Spleen (tissue), 11 donors: ENCODE measurements around the gene PM20D2. TPM values are rescaled to one million over a fixed set of nuclear protein-coding genes. Genes with fewer than 3 reads are reported as not detected.

ENCODE experiments used
- DNase-seq: peaks from one replicate; pipeline ENCODE4 v3.0.0-alpha.2; 2020
- H3K27ac ChIP-seq, 8 donors: fragments of 200-600 bp; sonication (generic) in 7 of 8; 1 replicate in 4 of 8; 2 replicates in 4 of 8; pipeline versions ENCODE4 v1.5.0 to v1.8.0; 2016 to 2021; ENCODE audit warnings: inconsistent platforms in 4 of 8, mild to moderate bottlenecking in 4 of 8, moderate library complexity in 1 of 8
- H3K27me3 ChIP-seq, 7 donors: fragments of 200-600 bp; sonication (generic) in 6 of 7; replicated peaks in 1 of 7; 1 replicate in 4 of 7; 2 replicates in 3 of 7; pipeline versions ENCODE4 v1.5.0 to v1.8.0; 2016 to 2021; ENCODE audit warnings: inconsistent platforms in 3 of 7, mild to moderate bottlenecking in 1 of 7
- H3K36me3 ChIP-seq, 6 donors: fragments of 200-600 bp; sonication (generic) in 5 of 6; 1 replicate in 4 of 6; 2 replicates in 2 of 6; pipeline versions ENCODE4 v1.5.0 to v1.8.0; 2016 to 2021; ENCODE audit warnings: inconsistent platforms in 2 of 6
- H3K4me1 ChIP-seq, 6 donors: fragments of 200-600 bp; sonication (generic) in 5 of 6; 1 replicate in 3 of 6; 2 replicates in 3 of 6; pipeline versions ENCODE4 v1.5.0 to v1.8.0; 2016 to 2021; ENCODE audit warnings: inconsistent platforms in 3 of 6
- H3K4me3 ChIP-seq, 8 donors: fragments of 200-600 bp; sonication (generic) in 7 of 8; 1 replicate in 4 of 8; 2 replicates in 4 of 8; pipeline versions ENCODE4 v1.5.0 to v1.8.0; 2016 to 2021; ENCODE audit warnings: inconsistent platforms in 4 of 8, mild to moderate bottlenecking in 4 of 8, moderate library complexity in 2 of 8
- H3K9me3 ChIP-seq, 8 donors: fragments of 200-600 bp; sonication (generic) in 7 of 8; 1 replicate in 4 of 8; 2 replicates in 4 of 8; pipeline versions ENCODE4 v1.5.0 to v1.8.0; 2016 to 2021; ENCODE audit warnings: inconsistent platforms in 4 of 8
- CTCF ChIP-seq, 11 experiments: fragments of 200-600 bp in 7 of 11; fragments of 450-650 bp in 4 of 11; sonication (generic) in 4 of 11; IDR thresholded peaks in 8 of 11; conservative IDR thresholded peaks in 3 of 11; 1 replicate in 7 of 11; 2 replicates in 4 of 11; pipeline versions ENCODE4 v1.4.0 to v1.8.0; 2016 to 2021; ENCODE audit warnings: antibody characterized with exemption in 11 of 11, inconsistent platforms in 4 of 11, mild to moderate bottlenecking in 1 of 11
- POLR2A ChIP-seq, 3 donors: fragments of 450-650 bp; IDR thresholded peaks; one replicate each; pipeline ENCODE4 v1.5.1; 2017; ENCODE audit warnings: antibody characterized with exemption in 3 of 3, mild to moderate bottlenecking in 1 of 3
- POLR2AphosphoS5 ChIP-seq, 3 donors: sonication (generic); formaldehyde crosslinking; IDR thresholded peaks; one replicate each; pipeline ENCODE4 v1.5.1; 2017; ENCODE audit warnings: antibody characterized with exemption in 3 of 3
- WGBS, 5 donors: extraction: QIAGEN DNeasy Blood & Tissue Kit in 3 of 5; methylation state at CpG; one replicate each; pipeline versions ENCODE4 v1.1.5 to v1.1.7; 2013 to 2018; 5-methylcytosine and 5-hydroxymethylcytosine counted together
- intact Hi-C: fragments of 100-400 bp; cut with DNase I; formaldehyde crosslinking; loops from one replicate; pipeline ENCODE4 v1.15.0; 2023; ENCODE audit warnings: low total_unique reads
- polyA plus RNA-seq, 3 donors: library from polyadenylated mRNA; stranded (reverse); fragments of 200-250 nt; gene quantifications; one replicate each; pipeline ENCODE4 v1.2.1, GENCODE V29; 2013
- total RNA-seq, 7 donors: library from RNA; depleted of rRNA in 3 of 7; stranded (reverse); fragments of >200 nt in 3 of 7; fragmentation: NEBNext Ultra II Directional in 4 of 7; extraction: Animal tissue kit (Norgen Biotek cat#: 25700) in 4 of 7; gene quantifications; one replicate each; pipeline versions ENCODE4 v1.1.0 to v1.2.1, GENCODE V29; 2016 to 2021
- donor health status: healthy with polysubstance abuse.
- donor health status: DM: no; HTN: no; CAD: no; lungs with moderate emphysema.
- donor health status: DM: no; HTN: no; CAD: no.
- donor health status: Bipolar disorder and iron deficiency.
- donor health status: healthy.
- donor health status: DM: no; HTN: no; CAD: no.
- donor health status: DM: yes; HTN: yes; CAD: no.

Gene PM20D2
- total and polyA plus RNA-seq, 10 donors, result 5.6 to 14.6 (median 7.3) TPM

- Histone ChIP-seq H3K27me3 (no peaks in the 10 kb centered on the region), H3K27ac (peak overlapping the region; percentile 66 to 86 (median 82)), H3K36me3 (peaks cover 0 to 15% (median 0%) of the 10 kb centered on the region in 6 donors), H3K9me3 (no peaks in the 10 kb centered on the region), H3K4me1 (peaks cover 3 to 34% (median 17%) of the 10 kb centered on the region in 6 donors), H3K4me3 (peak overlapping the region; percentile 70 to 97 (median 86))
- no peak for DNase-seq
- 3 to 5% (median 4%) methylated on average over 17 of the region's 17 CpGs for WGBS, 5 donors
- intact Hi-C loops, result loop anchor here (10.0 kb wide), 2 partner anchors 61 to 161 kb away; partner anchors contain the start of gene PNRC1
- no peak for TF ChIP-seq POLR2A (IDR thresholded peaks at IDR 0.05)
- TF ChIP-seq POLR2AphosphoS5 (IDR thresholded peaks at IDR 0.05), result no peak
- TF ChIP-seq CTCF (IDR thresholded peaks at IDR 0.05 in 8 of 11, conservative IDR thresholded peaks at IDR 0.05 in 3 of 11), result no peak
Measured at GRCh38 chr6:89145091-89145955, 532 bp upstream of the PM20D2 start.

GRCh38 chr6:89146718-89147700 is 1.2 kb downstream of the PM20D2 start:
- no peak for DNase-seq
- Histone ChIP-seq H3K4me3 (peak overlapping the region; percentile 70 to 97 (median 86)), H3K9me3 (no peaks in the 10 kb centered on the region), H3K36me3 (peaks cover 0 to 22% (median 0%) of the 10 kb centered on the region in 6 donors), H3K27me3 (no peaks in the 10 kb centered on the region), H3K27ac (peak overlapping the region; percentile 66 to 86 (median 82)), H3K4me1 (peaks cover 3 to 34% (median 17%) of the 10 kb centered on the region in 6 donors)
- intact Hi-C loops, result loop anchor here (10.0 kb wide), 2 partner anchors 62 to 162 kb away; partner anchors contain the start of gene PNRC1
- 27 to 45% (median 28%) methylated on average over 17 to 26 of the region's 26 CpGs for WGBS, 5 donors
- TF ChIP-seq POLR2A (IDR thresholded peaks at IDR 0.05), result no peak
- no peak for TF ChIP-seq CTCF (IDR thresholded peaks at IDR 0.05 in 8 of 11, conservative IDR thresholded peaks at IDR 0.05 in 3 of 11)
- TF ChIP-seq POLR2AphosphoS5 (IDR thresholded peaks at IDR 0.05), result no peak

- 91 to 96% (median 93%) methylated on average over 17 of the region's 17 CpGs for WGBS, 5 donors
- Histone ChIP-seq H3K27me3 (no peaks in the 10 kb centered on the region), H3K4me1 (peaks cover 3 to 34% (median 17%) of the 10 kb centered on the region in 6 donors), H3K27ac (no peak overlapping the region), H3K9me3 (no peaks in the 10 kb centered on the region), H3K4me3 (no peak overlapping the region), H3K36me3 (peaks cover 0 to 30% (median 0%) of the 10 kb centered on the region in 6 donors)
- no peak for TF ChIP-seq POLR2A (IDR thresholded peaks at IDR 0.05)
- TF ChIP-seq POLR2AphosphoS5 (IDR thresholded peaks at IDR 0.05), result no peak
- no peak for TF ChIP-seq CTCF (IDR thresholded peaks at IDR 0.05 in 8 of 11, conservative IDR thresholded peaks at IDR 0.05 in 3 of 11)
- no peak for DNase-seq
- intact Hi-C loops, result loop anchor here (10.0 kb wide), 2 partner anchors 63 to 163 kb away; partner anchors contain the start of gene PNRC1
Measured at GRCh38 chr6:89148016-89148750, 2.3 kb downstream of the PM20D2 start.
